Measurements from ENCODE around the gene MYO18B. TPM values are rescaled to one million over a fixed set of nuclear protein-coding genes. Genes with fewer than 3 reads are reported as not detected.

The MYO18B gene
- total RNA-seq, 2 experiments from 2014 or later, result 1.6 to 2.0 TPM

DNA sequence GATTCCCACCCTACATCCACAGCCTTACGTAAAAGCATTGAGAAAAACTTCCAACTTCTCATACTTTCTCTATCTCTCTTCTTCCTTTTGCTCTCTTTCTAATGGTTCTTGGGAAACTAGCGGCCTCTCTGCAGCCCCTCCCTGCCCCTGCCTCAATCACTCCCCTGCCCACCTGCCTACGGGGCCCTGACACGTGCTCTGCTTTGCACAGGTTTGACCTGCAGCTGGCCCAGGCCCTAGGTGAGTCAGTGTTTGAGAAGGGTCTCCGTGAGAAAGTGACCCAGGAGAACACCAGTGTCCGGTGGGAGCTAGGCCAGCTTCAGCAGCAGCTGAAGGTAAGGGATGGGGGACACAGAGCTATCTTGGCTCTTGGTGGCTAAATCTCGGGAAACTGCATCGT is 160.4 kb downstream of the MYO18B start:
- no peaks in the 10 kb centered on the region for H3K36me3 Mint-ChIP-seq (ENCODE audit: low read depth)
- no peaks in the 10 kb centered on the region for H3K9me3 Mint-ChIP-seq
- CTCF ChIA-PET, result no interaction called here

DNA sequence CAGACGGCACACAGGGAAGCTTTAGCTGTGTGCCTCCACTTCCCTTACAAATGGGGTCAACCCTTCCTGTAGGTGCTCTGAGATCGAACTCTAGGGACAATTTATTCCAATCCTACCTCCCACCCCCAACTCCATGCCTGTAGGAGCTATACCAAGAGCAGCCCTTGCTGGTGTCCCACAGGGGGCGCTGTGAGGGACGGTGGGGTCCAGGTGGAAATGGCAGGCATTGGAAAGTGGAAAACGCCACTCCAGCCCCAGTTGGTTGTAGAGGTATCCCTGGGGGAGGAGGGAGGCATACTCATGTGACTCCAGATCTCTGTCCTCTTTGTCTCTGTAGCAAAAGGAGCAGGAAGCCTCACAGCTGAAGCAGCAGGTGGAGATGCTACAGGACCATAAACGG is 161.3 kb downstream of the MYO18B start:
- Mint-ChIP-seq H3K27me3 (no peaks in the 10 kb centered on the region), H3K36me3 (ENCODE audit: low read depth) (no peaks in the 10 kb centered on the region), H3K27ac (no peak overlapping the region), H3K9me3 (no peaks in the 10 kb centered on the region), H3K4me3 (no peak overlapping the region), H3K4me1 (no peaks in the 10 kb centered on the region)
- ChIA-PET POLR2A (no interaction called here), CTCF (interaction anchor here (0.8 to 1.0 kb wide), 2 partner anchors 14 to 391 kb away, joined by 3 to 4 read pairs; no protein-coding TSS in a partner anchor)
- DNase-seq, result no peak

More for the DNA sequence above, 160.4 kb downstream of the MYO18B start:
- POLR2A ChIA-PET, result no interaction called here
- Mint-ChIP-seq H3K27me3 (no peaks in the 10 kb centered on the region), H3K4me3 (no peak overlapping the region), H3K4me1 (no peaks in the 10 kb centered on the region), H3K27ac (no peak overlapping the region)
- no peak for DNase-seq

- H3K27me3 Mint-ChIP-seq, result no peaks in the 10 kb centered on the region
- DNase-seq, result no peak
- no peak overlapping the region for H3K27ac Mint-ChIP-seq
- H3K9me3 Mint-ChIP-seq, result no peaks in the 10 kb centered on the region
- ChIA-PET CTCF (no interaction called here), POLR2A (no interaction called here)
- no peak overlapping the region for H3K4me3 Mint-ChIP-seq
- H3K4me1 Mint-ChIP-seq, result no peaks in the 10 kb centered on the region
- H3K36me3 Mint-ChIP-seq (ENCODE audit: low read depth), result no peaks in the 10 kb centered on the region
Observed at GRCh38 chr22:25908212-25908611, 166.2 kb downstream of the MYO18B start.

DNA sequence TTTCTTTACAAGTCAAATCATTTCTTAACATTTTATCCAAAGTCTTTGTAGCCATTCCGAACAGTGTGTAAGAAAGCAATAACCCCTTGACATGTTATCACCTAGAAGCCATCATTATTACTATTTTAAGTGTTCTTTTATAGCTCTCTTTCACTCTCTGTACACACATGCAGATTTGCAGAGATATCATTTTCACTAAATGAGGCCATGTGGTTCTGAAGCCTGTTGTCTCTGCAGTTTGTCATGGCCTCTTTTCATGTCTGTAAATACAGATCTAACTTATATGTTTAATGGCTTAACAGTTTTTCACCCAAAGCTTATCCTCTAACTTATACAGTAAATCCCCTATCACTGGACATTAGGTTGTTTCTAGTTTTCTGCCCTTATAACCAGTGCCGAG is 166.8 kb downstream of the MYO18B start:
- POLR2A ChIA-PET, result no interaction called here
- no peak overlapping the region for H3K27ac Mint-ChIP-seq
- no peak for DNase-seq
- H3K27me3 Mint-ChIP-seq, result no peaks in the 10 kb centered on the region
- CTCF ChIA-PET, result no interaction called here
- H3K9me3 Mint-ChIP-seq, result no peaks in the 10 kb centered on the region
- no peak overlapping the region for H3K4me3 Mint-ChIP-seq
- no peaks in the 10 kb centered on the region for H3K4me1 Mint-ChIP-seq
- no peaks in the 10 kb centered on the region for H3K36me3 Mint-ChIP-seq (ENCODE audit: low read depth)

GRCh38 chr22:25909614-25910387 is 167.8 kb downstream of the MYO18B start:
- Mint-ChIP-seq H3K27ac (no peak overlapping the region), H3K9me3 (no peaks in the 10 kb centered on the region), H3K36me3 (ENCODE audit: low read depth) (no peaks in the 10 kb centered on the region), H3K27me3 (no peaks in the 10 kb centered on the region), H3K4me1 (no peaks in the 10 kb centered on the region), H3K4me3 (no peak overlapping the region)
- CTCF ChIA-PET, result no interaction called here
- no peak for DNase-seq
- POLR2A ChIA-PET, result no interaction called here

DNA sequence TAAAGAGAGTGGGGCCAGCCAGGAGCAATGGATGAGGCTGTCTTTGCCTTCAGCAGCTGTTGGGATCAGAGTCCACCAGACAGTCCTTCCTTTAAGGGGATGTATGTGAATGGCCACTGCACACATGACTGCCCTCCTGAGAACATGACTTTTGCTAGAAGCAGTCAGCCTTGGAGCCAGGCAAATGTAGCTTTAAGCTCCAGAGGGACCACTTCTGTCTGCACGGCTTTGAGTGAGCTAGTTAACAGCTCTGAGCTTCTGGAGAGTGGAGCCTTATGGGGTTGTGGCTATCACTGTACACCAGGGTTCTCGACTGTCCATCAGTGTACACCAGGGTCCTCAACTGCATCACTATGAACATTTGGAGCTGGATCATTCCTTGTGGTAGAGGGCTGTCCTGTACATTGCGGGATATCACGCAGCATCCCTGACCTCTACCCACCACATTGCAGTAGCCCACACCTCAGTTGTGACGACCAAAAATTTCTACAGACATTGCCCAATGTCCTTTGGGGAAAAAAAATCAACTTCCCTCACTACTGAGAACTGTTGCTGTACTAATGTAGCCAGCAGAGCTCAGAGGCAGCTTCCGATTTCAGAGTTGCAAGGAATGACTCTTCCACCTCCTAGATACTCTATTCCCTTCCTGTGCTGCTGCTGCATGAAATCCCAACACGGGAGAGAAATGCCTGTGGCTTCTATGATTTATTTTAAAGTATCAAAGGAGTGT is 169.4 kb downstream of the MYO18B start:
- peaks cover 3% of the 10 kb centered on the region for H3K27me3 Mint-ChIP-seq
- DNase-seq, result no peak
- H3K9me3 Mint-ChIP-seq, result no peaks in the 10 kb centered on the region
- ChIA-PET CTCF (no interaction called here), POLR2A (no interaction called here)
- H3K4me3 Mint-ChIP-seq, result no peak overlapping the region
- H3K36me3 Mint-ChIP-seq (ENCODE audit: low read depth), result no peaks in the 10 kb centered on the region
- H3K27ac Mint-ChIP-seq, result no peak overlapping the region
- no peaks in the 10 kb centered on the region for H3K4me1 Mint-ChIP-seq

GRCh38 chr22:25919452-25919851 is 177.5 kb downstream of the MYO18B start:
- H3K9me3 Mint-ChIP-seq, result no peaks in the 10 kb centered on the region
- H3K4me1 Mint-ChIP-seq, result no peaks in the 10 kb centered on the region
- POLR2A ChIA-PET, result no interaction called here
- no peak for DNase-seq
- CTCF ChIA-PET, result interaction anchor here (0.5 kb wide), 1 partner anchor 10 kb away, joined by 3 read pairs; no protein-coding TSS in a partner anchor
- peaks cover 4% of the 10 kb centered on the region for H3K27me3 Mint-ChIP-seq
- H3K36me3 Mint-ChIP-seq (ENCODE audit: low read depth), result no peaks in the 10 kb centered on the region
- no peak overlapping the region for H3K27ac Mint-ChIP-seq
- no peak overlapping the region for H3K4me3 Mint-ChIP-seq

DNA sequence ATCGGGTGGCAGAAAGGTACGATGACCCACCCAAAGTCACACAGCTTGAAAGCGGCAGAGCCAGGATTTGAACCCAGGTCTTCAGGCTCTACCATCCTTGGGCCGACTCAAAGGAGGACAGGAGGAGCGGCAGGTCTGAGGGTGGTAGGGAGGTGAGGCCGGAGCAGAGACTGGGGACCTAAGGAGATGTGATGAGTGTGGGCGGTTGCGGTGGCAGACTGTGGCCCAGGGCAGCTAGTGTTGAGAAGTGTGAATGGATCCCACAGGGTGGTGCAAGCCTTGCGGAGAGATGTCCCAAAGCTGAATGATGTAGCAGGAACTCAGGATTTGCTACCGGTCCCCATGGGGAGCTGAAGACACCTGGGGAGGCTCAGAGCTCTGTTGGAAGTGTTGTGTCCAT is 180.2 kb downstream of the MYO18B start:
- ChIA-PET POLR2A (no interaction called here), CTCF (no interaction called here)
- Mint-ChIP-seq H3K4me1 (no peaks in the 10 kb centered on the region), H3K9me3 (no peaks in the 10 kb centered on the region), H3K27me3 (peaks cover 4% of the 10 kb centered on the region), H3K4me3 (no peak overlapping the region), H3K27ac (no peak overlapping the region), H3K36me3 (ENCODE audit: low read depth) (no peaks in the 10 kb centered on the region)
- no peak for DNase-seq

- H3K4me3 Mint-ChIP-seq, result no peak overlapping the region
- no peak overlapping the region for H3K27ac Mint-ChIP-seq
- no peaks in the 10 kb centered on the region for H3K36me3 Mint-ChIP-seq (ENCODE audit: low read depth)
- CTCF ChIA-PET, result no interaction called here
- DNase-seq, result no peak
- POLR2A ChIA-PET, result no interaction called here
- H3K4me1 Mint-ChIP-seq, result no peaks in the 10 kb centered on the region
- H3K27me3 Mint-ChIP-seq, result peaks cover 5% of the 10 kb centered on the region
- peaks cover 3% of the 10 kb centered on the region for H3K9me3 Mint-ChIP-seq
Observed at GRCh38 chr22:25923914-25924313, 181.9 kb downstream of the MYO18B start.

DNA sequence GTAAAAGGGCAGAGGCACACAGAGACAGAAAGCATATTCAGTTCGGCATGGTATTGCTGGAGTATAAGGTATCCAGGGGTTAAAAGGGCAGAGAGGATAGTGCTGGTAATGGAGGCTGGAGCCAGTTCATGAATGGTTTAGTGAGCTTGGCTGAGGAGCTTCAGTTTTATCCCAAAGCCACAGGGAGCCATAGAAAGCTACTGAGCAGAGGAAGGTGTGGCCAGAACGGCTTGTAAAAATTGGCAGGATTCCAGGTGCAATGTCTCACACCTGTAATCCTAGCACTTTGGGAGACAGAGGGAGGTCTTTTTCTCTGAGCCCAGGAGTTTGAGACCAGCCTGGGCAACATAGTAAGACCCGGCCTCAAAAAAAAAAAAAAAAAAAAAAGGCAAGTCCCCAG is 186.1 kb downstream of the MYO18B start:
- peaks cover 3% of the 10 kb centered on the region for H3K9me3 Mint-ChIP-seq
- H3K27ac Mint-ChIP-seq, result no peak overlapping the region
- peaks cover 5% of the 10 kb centered on the region for H3K27me3 Mint-ChIP-seq
- POLR2A ChIA-PET, result no interaction called here
- H3K4me1 Mint-ChIP-seq, result no peaks in the 10 kb centered on the region
- H3K4me3 Mint-ChIP-seq, result no peak overlapping the region
- no peaks in the 10 kb centered on the region for H3K36me3 Mint-ChIP-seq (ENCODE audit: low read depth)
- no peak for DNase-seq
- CTCF ChIA-PET, result no interaction called here

- CTCF ChIA-PET, result interaction anchor here (0.6 kb wide), 1 partner anchor 10 kb away, joined by 3 read pairs; no protein-coding TSS in a partner anchor
- Mint-ChIP-seq H3K9me3 (peaks cover 5% of the 10 kb centered on the region), H3K4me1 (no peaks in the 10 kb centered on the region), H3K36me3 (ENCODE audit: low read depth) (no peaks in the 10 kb centered on the region), H3K27me3 (peaks cover 7% of the 10 kb centered on the region), H3K27ac (no peak overlapping the region), H3K4me3 (no peak overlapping the region)
- no peak for DNase-seq
- POLR2A ChIA-PET, result no interaction called here
Observed at GRCh38 chr22:25929321-25929878, 187.4 kb downstream of the MYO18B start.

GRCh38 chr22:25930083-25930482 is 188.1 kb downstream of the MYO18B start:
- Mint-ChIP-seq H3K27me3 (peaks cover 4% of the 10 kb centered on the region), H3K9me3 (peaks cover 5% of the 10 kb centered on the region), H3K36me3 (ENCODE audit: low read depth) (no peaks in the 10 kb centered on the region), H3K27ac (no peak overlapping the region), H3K4me1 (no peaks in the 10 kb centered on the region), H3K4me3 (no peak overlapping the region)
- ChIA-PET CTCF (no interaction called here), POLR2A (no interaction called here)
- no peak for DNase-seq

DNA sequence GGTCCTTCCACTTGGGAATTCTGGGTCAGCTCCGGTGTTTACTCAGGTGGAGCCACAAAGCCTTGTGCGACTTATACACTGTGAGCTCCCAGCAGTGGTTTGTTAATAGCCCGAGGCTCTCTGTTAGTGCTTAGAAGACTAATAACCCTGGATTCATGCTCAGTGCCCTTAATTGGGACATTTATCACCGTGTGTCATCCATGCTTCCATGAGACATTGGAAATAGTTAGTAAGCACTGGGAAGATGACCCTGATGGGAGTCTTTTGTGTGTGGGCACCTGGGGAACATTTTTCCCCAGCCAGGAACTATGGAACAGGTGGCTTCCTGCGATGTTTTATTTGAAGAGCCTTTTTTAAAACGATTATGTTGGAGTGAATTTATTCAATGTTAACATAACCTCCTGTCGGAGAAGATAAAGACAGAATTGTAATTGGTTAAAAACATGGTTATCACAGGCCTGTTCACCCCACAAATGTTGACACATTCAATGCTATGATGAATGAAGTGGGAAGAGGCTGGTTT is 188.9 kb downstream of the MYO18B start:
- Mint-ChIP-seq H3K9me3 (peaks cover 5% of the 10 kb centered on the region), H3K27ac (no peak overlapping the region)
- POLR2A ChIA-PET, result no interaction called here

More for the DNA sequence above, 188.9 kb downstream of the MYO18B start:
- Mint-ChIP-seq H3K4me3 (no peak overlapping the region), H3K36me3 (ENCODE audit: low read depth) (no peaks in the 10 kb centered on the region), H3K27me3 (peaks cover 4% of the 10 kb centered on the region), H3K4me1 (no peaks in the 10 kb centered on the region)
- CTCF ChIA-PET, result no interaction called here
- no peak for DNase-seq

Data from activated CD4-positive, alpha-beta memory T cell treated with anti-CD3 and anti-CD28 coated beads, Interleukin-2, amount 10 ng/mL, durations not matched to agents 7 days and 5 days (primary cell).